Fibroblast of skin of scalp (primary cell): ENCODE measurements around the gene EIF4G2.

Experiments
- DNase-seq: peaks from one replicate; pipeline ENCODE4 v3.0.0-alpha.2; 2013

Gene EIF4G2

GRCh38 chr11:10770626-10771254, 38.0 kb downstream of the EIF4G2 start:
- DNase-seq, result peak; percentile 49

GRCh38 chr11:10764412-10764811, 44.3 kb downstream of the EIF4G2 start:
- no peak for DNase-seq

- DNase-seq, result no peak
Observed at GRCh38 chr11:10763766-10764165, 45.0 kb downstream of the EIF4G2 start.

GRCh38 chr11:10762913-10763421, 45.8 kb downstream of the EIF4G2 start:
- no peak for DNase-seq

- DNase-seq, result no peak
Observed at GRCh38 chr11:10762185-10762584, 46.5 kb downstream of the EIF4G2 start.

- no peak for DNase-seq
Observed at GRCh38 chr11:10761085-10761698, 47.5 kb downstream of the EIF4G2 start.

- no peak for DNase-seq
Observed at GRCh38 chr11:10758957-10759356, 49.8 kb downstream of the EIF4G2 start.

- DNase-seq, result no peak
Observed at GRCh38 chr11:10752486-10752885, 56.2 kb downstream of the EIF4G2 start.

- no peak for DNase-seq
Observed at GRCh38 chr11:10752061-10752460, 56.7 kb downstream of the EIF4G2 start.

- no peak for DNase-seq
Observed at GRCh38 chr11:10751581-10751940, 57.2 kb downstream of the EIF4G2 start.

GRCh38 chr11:10750838-10751580, 57.7 kb downstream of the EIF4G2 start, which contains the start of gene CTR9:
Gene CTR9, plus strand, starts transcription at chr11:10751246. Its CDS starts 167 bp downstream, at chr11:10751413.
- DNase-seq, result peak; percentile 93

GRCh38 chr11:10749476-10749875, 59.2 kb downstream of the EIF4G2 start:
- no peak for DNase-seq

- DNase-seq, result no peak
Observed at GRCh38 chr11:10747733-10748132, 61.0 kb downstream of the EIF4G2 start.
